ENCODE results near the gene CHSY1.

CHSY1 gene

DNA sequence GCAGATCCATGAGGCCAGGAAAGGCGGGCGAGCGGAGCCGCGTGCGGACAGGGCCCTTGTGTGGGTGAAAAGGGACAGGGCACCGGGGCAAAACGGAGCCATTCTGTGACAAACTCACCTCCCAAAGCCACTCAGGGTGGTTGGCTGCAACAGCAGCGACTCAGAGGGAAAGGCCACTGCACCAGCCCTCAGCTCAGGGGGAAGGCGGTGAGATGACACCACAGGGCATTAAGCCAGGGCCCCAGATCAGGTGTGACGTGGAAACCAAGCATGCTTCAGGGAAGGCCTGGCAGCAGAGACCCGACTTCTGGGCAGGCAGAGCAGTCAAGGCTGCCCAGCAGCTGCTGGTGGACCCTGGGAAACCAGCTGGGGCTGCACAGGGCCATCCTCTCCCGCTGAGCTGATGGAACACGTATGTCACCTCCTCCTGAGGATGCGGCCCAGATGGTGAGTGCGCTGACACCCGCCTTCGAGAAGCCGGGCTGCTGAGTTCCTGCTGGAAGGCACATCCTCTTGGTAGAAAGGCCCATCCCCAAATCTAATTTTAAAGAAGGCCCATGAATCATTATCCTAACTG lies 82.3 kb downstream of the CHSY1 start:
- DNase-seq: no peak

DNA sequence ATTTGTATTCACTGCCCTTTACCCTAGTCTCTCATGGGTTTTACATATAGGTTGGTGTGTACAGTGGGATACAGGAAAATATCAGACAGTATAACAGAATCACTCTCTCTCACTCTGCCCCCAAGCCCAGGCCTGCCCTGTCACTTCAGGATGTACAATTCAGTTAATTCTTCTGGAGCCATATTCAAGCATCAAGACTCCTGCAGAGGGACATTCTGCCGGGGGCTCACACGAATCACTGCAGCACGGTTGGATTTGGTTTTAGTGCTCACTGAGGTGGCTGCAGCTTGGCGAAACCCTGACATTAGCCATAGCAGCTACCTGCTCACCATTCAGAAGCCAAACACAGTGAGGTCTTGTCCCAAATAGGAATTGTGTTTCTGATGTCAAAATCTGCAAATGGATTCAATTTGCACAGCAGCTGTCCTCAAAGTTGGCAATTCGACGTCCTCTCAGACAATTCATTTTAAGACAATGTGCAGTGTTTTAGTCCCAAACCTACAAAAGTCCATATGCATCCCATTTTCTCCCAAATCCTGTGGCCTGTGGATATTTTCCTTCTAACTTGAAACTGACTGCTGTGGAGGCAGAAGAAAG lies 82.9 kb downstream of the CHSY1 start:
- DNase-seq: no peak

- DNase-seq: no peak
These were observed 83.4 kb downstream of the CHSY1 start for GRCh38 chr15:101168463-101168824.

DNA sequence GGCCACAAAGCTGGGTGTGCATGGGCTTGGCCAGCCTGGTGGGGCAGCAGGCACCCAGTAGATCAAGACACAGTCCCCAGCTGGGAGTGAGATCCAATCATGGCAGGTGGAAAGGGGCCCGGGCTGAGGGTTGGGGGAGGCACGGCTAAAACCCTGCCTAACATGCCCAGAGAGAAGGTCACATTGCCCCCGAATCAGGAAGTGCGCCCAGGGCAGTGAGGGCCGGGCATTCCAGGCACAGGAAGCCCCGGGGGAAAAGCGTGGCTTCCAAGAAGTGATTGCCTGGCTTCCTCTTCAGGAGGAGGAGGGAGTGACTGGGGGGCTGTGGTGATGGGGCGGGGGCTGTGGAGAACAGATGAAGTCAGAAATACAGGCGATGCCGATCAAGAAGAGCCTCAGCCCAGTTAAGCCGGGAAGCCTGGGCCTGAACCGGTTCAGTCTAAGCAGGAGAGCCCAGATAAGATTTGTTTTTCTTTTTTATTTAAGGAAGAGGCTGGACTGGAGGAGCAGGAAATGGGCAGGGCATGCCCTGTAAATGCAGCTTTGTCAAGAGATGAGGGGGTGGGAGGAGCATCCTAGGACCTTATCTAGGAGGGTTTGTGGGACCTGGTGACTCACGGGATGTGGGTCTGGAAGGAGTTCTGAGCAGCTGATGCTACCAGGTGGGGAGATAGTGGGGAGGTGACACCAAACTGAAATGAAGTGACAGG lies 83.9 kb downstream of the CHSY1 start:
- peak; percentile 88 for DNase-seq

DNA sequence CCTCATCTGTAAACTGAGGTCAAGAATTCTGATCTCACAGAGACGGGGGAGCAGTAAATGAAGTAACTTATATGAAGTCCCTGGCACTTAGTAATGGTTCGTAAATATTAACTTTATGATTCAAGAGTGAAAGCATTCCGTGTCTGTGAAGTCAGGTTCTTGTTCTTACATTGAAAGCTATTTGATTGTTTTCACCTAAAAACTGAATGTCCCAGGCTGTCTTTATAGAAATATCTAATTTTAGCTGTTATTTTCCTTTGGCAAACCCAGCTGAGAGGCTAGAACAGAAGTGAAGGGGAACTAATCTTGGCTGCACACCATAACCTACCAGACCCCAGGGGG lies 84.5 kb downstream of the CHSY1 start:
- no peak for DNase-seq

GRCh38 chr15:101165905-101166471 lies 85.9 kb downstream of the CHSY1 start:
- DNase-seq: peak; percentile 44

DNA sequence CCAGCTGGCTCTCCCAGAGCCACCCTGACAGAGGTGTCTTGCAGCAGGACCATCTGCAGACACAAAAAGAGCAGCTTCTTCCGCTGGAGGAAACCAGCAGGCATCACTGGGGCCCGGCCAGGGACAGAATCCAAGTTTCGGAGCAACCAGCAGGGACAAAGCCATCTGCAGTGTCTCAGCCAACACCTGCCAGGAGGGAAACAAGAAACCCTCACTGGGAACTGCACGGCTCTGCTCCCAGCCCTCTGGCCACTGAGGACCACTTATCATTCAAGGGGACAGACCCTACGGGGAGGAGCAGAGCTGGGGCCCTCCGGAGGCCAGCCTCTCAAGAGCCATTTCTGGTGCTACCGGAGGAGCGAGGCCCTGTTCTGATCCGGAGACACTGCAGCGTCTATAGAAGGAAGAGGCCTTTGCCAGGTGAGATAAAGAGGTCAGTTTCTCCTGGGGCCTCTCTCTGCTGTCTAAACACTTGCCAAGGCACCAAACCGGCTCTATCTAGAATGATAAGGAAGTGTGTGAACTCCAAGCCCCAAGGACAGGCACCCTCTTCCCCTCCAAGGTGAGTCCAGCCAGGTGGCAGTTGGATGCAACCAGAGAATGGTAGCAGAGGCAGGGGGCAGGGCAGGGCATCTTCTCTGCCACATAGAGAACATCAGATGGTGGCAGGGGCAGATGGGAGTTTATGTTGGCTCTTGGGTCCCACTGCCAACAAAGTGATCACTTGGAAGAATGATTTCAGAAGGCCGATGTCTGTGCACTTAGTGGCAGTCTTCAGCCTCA lies 89.0 kb downstream of the CHSY1 start:
- no peak for DNase-seq

DNA sequence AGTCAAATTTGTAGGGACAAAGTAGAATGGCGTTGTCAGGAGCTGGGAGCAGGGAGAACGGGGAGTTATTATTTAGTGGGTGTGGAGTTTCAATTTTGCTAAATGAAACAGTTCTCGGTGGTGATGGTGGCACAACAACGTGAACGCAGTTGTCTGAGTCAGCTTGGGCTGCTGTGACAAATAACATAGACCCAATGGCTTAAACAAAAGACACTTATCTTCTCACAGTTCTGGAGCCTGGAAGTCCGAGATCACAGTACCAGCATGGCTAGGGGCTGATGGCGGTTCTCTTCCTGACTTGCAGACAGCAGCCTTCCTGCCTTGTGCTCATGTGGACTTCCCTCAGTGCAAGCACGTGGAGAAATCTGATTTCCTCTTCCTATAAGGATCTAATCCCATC lies 90.2 kb downstream of the CHSY1 start:
- no peak for DNase-seq

GRCh38 chr15:101159936-101160815 lies 91.7 kb downstream of the CHSY1 start:
- DNase-seq: no peak

DNA sequence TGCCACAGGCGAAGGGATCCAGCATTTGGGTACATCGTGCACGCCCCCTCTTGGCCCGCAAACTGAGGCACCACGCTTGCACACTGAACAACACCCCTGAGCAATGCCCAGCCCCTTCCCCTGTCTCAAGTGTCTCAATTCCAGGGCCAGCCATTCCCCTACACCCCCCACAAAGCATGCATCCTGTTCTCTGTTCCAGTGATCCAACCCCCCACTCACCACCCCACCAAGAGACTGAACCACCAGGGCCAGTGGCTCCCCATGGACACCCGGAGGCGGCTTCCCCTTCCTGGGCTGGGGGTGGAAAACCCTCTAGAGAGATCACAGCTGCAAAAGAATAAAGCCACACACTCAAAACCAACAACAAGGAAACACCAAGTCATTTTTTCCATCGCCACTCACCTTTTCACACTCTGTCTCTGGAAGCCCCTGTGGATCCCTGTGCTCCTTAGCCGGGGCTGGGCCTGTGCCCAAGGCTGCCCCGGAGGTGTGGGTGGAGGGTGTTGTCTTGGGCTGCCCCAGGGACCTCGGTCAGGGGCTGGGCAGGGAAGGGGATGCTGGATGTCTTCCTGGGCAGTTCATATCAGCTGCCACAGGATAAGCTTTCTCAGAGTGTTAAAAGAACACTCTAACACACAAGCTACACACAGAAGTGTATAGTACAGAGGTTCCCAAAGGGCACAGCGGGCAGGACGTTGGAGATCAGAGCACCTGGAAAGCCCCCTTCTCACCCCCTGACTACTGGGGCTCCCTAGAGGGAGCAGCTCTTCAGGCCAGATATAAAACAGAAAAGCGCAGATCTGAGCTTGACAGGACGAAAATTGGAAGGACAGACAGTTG lies 92.5 kb downstream of the CHSY1 start:
- no peak for DNase-seq

DNA sequence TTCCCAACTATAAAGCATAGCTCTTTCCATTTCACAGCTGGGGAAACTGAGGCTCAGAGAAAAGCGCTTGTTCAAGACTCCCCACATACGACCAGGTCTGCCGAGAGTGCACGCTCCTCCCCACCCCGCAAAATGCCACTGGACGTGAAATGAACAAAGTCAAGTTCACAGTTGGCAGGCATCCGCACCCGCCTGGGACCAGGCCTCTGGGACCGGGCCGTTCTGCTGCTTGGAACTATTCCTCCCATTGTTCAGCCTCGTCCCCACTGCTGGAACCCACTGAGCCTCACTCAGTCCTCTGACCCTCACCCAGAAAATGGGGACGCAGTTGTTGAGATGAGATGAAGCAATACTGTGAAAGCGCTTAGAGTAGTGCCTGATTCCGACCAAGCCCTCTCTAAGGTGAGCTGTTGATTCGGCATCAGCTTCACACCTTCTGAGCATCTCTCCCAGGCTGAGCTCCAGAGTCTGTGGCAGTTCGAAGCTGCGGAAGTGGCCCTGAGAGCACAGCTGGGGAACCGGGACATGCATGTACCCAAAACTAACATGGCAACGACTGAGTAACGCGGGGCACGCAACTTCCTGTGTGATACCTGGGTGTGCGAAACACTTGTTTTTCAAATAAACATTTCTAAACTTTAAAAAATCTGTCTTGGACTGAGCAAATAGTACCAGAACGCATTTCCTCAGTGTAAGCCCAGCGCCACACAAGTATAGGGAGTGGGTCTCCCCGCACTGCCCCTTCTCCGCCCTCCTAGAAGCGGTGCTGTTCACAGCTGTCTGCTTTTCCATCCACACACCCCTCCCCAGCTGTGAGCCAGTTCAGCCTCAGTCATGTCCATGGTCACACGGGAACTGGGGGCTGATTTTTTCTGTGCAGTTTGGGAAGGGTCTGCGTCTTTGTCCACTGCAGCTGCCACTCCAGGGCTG lies 93.4 kb downstream of the CHSY1 start:
- DNase-seq: no peak

DNA sequence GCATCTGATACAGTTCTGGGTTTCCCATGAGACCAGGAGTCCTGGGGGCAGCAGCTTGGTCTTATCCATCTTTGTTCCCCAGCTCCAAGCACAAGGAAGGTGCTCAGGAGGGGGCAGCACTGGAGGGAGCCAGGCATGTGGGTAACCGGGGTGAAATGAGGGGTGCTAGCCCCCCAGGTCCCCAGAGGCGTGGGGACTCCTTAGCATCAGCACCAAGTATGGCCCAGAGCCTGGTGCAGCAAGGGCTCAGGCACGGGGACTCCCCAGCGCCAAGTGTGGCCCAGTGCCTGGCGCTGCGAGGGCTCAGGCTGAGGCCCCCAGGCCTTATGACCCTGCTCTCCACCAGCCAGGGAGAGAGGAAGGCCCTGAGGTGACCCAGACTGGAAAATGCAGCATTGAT lies 94.1 kb downstream of the CHSY1 start:
- no peak for DNase-seq

DNA sequence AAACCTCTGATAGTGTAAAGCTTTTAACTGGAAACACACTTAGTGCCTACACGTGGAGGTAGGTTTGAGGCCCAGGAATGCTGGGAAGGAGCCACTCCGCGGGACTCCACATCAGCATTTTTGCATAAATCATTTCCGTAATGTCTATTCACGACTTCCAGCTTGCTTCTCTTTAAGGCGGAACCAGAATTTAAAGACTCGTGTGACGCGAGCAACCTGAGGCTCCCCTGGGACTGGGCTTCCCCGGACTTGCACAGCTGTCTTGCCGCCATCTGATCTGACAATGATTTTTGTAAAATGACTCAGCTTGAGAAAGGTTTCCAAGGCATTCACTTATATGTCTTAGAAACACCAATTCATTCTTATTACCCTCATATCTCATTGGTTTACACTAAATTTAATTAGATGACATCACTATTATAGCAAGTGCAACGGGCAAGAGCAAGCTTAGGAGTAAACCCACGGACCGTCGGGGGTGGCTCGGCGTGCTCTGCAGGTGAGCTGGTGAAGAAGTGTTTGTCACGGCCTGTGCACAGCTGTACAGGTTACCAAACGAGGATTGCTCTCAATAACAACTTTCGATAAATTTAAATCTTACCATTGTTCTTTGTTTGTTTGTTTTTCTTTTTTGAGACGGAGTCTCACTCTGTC lies 95.2 kb downstream of the CHSY1 start:
- no peak for DNase-seq

- DNase-seq: no peak
These were observed 95.8 kb downstream of the CHSY1 start for GRCh38 chr15:101156061-101156460.

DNA sequence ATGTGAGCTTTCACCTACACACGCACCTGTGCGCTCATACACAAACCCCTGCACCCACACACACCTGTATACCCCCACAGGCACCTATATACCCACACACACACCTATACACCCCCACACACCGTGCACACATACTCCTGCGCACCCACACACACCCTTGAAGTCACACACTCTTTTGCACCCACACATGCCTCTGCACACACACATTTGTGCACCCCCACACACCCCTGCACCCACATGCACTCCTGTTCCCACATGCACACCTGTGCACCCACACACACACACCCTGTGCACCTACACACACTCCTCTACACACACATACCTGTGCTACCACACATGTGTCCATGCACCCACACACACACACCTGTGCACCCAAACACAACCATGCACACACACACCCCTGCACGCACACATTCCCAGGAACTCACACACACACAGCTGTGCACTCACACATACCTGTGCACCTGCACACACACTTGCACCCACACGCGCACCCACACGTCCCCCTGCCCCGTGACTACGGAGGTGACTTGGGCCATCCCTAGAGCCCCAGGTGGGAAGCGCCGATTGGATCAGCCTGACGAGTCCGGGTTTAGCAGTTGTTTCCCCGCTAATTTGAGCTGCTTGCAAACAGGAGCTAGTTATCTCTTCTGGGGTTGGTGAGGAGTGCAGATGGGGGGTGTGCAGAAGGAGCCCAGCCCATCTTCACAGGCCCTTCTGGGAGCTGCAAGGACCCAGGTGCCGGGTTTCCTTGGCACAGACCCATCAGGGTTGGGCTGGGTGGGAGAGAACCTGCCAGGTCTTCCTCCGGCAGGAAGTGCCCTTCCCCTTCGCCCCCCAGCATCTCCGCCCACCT lies 97.8 kb downstream of the CHSY1 start:
- no peak for DNase-seq

- DNase-seq: peak; percentile 25
These were observed 98.9 kb downstream of the CHSY1 start for GRCh38 chr15:101152914-101153313.

DNA sequence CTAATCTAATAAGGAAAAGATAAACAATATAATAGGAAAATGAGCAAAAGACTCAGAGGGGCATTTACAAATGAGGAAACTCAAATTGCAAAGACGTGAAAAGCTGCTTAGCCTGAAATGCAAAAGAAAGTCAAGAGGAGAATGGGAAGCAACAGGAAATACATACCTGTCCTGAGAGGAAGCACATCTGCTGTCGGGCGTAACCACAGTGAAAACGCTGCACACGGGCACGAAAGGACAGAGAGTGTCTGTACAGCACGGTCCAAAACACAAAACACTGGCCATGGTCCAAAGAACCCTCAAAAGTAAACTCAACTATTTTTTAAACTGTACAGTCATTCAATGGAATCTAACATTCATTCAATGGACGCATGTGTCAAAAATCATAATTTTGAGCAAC lies 100.6 kb downstream of the CHSY1 start:
- DNase-seq: no peak

- DNase-seq: no peak
These were observed 101.2 kb downstream of the CHSY1 start for GRCh38 chr15:101150723-101151040.
